ENCODE data around the gene NPPA. TPM values are rescaled to one million over a fixed set of nuclear protein-coding genes. Genes with fewer than 3 reads are reported as not detected.
"Not testable (repeated sequence)": the region's sequence is repeated elsewhere in the genome, so short reads cannot be mapped to it uniquely, and the experiment has no call there.

The NPPA gene
- total RNA-seq, 4 donors from 2014 or later, result not detected

DNA sequence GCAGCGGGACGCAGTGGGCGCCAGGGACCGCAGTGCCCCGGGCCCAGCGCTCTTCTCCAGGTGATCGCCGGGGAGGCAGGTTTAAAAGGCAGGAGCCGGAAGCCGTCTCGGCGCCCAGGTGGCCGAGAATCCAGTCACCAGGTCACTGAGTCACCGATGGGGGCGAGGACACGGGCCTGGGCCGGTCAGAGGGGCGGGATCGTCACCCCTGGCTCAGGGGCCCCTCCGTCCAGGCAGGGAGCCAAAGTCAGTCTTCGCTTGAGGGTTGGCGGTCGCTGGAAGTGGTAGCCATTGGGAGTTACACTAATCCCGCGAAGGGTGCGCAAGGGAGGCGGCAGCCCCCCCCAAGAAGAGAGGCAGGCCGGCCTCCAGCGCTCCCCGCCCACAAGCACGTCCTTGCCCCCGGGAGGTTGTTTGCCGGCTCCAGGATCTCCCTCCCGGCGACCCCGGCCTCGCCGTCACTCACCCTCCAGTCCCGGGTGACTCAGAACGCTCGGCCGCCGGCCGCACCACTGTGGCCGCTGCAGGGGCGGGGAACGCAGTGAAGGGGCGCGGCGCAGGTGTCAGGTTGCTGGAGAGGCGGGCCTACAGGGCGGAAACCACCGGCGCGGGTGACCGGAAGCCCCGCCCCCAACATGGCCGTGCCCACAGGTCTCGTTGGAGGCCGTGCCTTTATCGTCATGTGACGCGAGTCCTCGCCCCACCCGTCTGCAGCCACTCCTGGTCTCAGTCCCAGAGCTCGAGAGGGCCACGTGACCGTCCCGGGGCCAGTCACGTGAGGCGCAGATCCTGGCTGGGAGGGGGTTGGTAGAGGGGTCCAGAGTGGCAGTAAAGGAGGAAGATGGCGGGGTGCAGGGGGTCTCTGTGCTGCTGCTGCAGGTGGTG lies 41.9 kb downstream of the NPPA start, which contains the start of the genes CLCN6 and MTHFR:
CLCN6 (plus strand) TSS at position 770 of the 885 bp plus-strand sequence; CDS start at position 842, 72 bp downstream.
MTHFR (minus strand) TSS at position 543 of the 885 bp plus-strand sequence. CDS start 2,848 bp downstream, outside the sequence.
- Histone ChIP-seq H3K9me3 (no peaks in the 10 kb centered on the region), H3K36me3 (peaks cover 25% of the 10 kb centered on the region), H3K4me3 (peak within 1 kb of the TSS; percentile 76), H3K27me3 (no peaks in the 10 kb centered on the region), H3K4me1 (peaks cover 62% of the 10 kb centered on the region), H3K27ac (peak within 1 kb of the TSS; percentile 97)
- 0% methylated on average over 14 of the region's 72 CpGs for WGBS
- TF ChIP-seq, protein P1, sequence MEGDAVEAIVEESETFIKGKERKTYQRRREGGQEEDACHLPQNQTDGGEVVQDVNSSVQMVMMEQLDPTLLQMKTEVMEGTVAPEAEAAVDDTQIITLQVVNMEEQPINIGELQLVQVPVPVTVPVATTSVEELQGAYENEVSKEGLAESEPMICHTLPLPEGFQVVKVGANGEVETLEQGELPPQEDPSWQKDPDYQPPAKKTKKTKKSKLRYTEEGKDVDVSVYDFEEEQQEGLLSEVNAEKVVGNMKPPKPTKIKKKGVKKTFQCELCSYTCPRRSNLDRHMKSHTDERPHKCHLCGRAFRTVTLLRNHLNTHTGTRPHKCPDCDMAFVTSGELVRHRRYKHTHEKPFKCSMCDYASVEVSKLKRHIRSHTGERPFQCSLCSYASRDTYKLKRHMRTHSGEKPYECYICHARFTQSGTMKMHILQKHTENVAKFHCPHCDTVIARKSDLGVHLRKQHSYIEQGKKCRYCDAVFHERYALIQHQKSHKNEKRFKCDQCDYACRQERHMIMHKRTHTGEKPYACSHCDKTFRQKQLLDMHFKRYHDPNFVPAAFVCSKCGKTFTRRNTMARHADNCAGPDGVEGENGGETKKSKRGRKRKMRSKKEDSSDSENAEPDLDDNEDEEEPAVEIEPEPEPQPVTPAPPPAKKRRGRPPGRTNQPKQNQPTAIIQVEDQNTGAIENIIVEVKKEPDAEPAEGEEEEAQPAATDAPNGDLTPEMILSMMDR (IDR thresholded peaks at IDR 0.05), result no peak
- TF ChIP-seq EP300 (IDR thresholded peaks at IDR 0.05) (no peak), POLR2AphosphoS5 (IDR thresholded peaks at IDR 0.05) (peak; percentile 15 to 93 (median 66)), POLR2A (IDR thresholded peaks at IDR 0.05) (peak; percentile 70 to 83)
- DNase-seq (ENCODE audit: low spot score in 2 of 2), result peak; percentile 100

DNA sequence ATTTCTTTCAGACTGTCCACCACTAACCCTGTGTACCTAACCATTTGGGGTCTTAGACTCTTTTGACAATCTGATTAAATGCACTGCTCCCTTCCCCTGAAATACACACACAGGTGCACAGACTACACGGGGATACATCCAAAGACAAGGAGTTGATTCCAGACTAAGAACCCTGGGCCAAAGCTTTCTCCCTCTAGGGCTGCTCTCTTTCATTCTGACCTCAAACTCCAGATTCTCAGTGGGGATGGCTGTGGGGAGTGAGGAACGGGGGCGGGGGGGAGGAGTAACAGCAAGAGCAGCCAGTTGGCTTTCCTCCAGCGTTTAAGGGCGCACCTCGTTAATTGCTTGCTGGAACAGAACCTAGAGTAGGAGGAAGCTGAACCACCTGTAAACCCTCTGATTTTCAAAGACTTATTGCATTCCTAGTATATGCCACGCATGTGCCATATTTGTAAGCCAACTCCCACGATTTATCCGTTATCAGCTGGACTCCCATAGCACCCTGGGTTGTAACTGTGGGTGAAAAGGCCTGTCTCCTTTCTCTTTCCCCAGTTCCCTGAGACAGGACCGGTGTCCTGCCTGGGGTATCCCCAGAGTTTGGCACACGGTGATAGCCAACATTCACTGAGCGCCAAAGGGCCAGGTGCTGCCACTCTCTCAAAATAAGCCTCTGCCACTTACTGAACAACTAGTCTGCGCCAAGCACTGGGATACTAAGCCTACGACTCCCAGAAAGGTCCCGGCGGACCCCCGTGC lies 42.7 kb downstream of the NPPA start:
- peak overlapping the region; percentile 76 for H3K4me3 ChIP-seq
- no peak for TF ChIP-seq POLR2A (IDR thresholded peaks at IDR 0.05)
- TF ChIP-seq, protein P1 (IDR thresholded peaks at IDR 0.05), result no peak
- TF ChIP-seq EP300 (IDR thresholded peaks at IDR 0.05), result no peak
- TF ChIP-seq POLR2AphosphoS5 (IDR thresholded peaks at IDR 0.05), result no peak
- no peaks in the 10 kb centered on the region for H3K27me3 ChIP-seq
- H3K4me1 ChIP-seq, result peaks cover 68% of the 10 kb centered on the region
- peak in 1 of 2 donors; percentile 76 for DNase-seq (ENCODE audit: low spot score in 2 of 2)
- H3K27ac ChIP-seq, result peak overlapping the region; percentile 97
- H3K9me3 ChIP-seq, result no peaks in the 10 kb centered on the region
- 1% methylated on average over 11 of the region's 17 CpGs for WGBS
- peaks cover 26% of the 10 kb centered on the region for H3K36me3 ChIP-seq

DNA sequence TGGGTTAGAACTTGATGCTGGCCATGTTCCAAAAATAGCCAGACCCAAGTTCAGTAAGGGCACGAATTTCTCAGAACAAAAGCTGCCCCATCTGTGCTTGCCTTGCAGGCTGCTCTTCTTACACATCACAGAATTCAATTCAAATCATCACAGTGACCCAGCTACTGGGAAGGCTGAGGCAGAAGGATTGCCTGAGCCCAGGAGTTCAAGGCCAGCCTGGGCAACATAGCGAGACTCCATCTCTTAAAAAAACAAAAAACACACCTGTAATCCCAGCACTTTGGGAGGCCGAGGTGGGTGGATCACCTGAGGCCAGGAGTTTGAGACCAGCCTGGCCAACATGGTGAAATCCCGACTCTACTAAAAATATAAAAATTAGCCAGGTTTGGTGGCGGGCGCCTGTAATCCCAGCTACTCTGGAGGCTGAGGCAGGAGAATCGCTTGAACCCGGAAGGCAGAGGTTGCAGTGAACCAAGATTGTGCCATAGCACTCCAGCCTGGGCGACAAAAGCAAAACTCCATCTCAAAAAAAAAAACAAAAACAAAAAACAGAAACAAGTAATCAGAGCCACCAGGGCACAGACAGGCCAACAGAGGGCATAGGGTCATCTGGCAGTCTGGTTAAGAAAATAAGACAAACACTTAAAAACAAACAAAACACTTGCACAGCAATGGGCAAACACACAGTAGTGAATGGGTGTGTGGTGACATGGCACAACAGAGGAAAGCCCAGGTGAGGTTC lies 43.5 kb downstream of the NPPA start:
- Histone ChIP-seq H3K27ac (peak overlapping the region; percentile 97), H3K36me3 (peaks cover 27% of the 10 kb centered on the region), H3K4me3 (peak overlapping the region; percentile 76), H3K4me1 (peaks cover 68% of the 10 kb centered on the region)
- DNase-seq (ENCODE audit: low spot score in 2 of 2), result peak in 1 of 2 donors; percentile 46
- H3K9me3 ChIP-seq, H3K27me3 ChIP-seq: not testable (repeated sequence)
- 69% methylated on average over 9 of the region's 9 CpGs for WGBS

DNA sequence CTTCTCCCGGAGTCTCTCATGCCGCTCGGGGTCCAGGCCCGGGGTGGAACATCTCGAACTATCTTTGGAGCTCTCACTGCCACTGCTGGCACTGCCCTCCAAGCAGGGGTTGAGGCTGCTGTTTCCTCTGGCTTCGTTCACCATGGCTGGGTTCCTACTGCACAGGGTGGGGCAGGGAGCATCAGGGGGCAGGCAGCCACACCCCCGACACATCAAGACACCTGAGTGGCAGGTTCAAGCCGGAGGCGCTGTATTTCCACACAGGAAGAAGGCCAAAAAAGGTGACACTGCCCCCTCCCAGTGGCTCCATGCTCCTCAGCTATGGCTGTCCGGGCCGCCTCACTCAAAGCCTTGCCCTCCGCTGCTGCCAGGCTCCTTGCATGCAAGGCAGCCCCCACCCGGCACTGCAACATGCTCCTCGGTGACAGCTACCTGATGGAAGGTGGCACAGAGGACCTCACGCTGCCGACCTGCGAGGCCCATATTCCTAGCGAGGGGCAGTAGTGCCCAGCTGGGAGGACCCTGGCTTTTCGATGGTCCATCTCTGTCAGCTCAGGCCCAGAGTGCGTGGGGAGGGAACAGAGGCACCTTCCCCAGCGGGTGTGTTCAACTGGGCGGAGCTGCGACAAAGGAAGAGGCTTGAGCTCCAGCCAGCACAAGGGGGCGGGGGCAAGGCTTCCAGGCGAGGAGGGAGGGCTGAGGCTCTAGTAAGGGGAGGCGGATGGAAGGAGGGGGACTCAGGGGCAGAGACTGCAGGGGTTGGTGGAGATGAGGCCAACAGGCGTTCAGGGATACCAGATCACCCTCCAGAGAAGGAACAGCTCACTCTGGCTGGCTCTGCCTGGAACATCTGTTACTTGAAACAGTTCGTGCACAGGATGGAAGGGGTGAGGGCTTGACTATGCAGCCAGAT lies 44.4 kb downstream of the NPPA start:
- Histone ChIP-seq H3K27ac (peak overlapping the region; percentile 97), H3K27me3 (no peaks in the 10 kb centered on the region), H3K36me3 (peaks cover 33% of the 10 kb centered on the region), H3K9me3 (no peaks in the 10 kb centered on the region), H3K4me1 (peaks cover 65% of the 10 kb centered on the region), H3K4me3 (peak overlapping the region; percentile 76)
- peak; percentile 94 to 96 for DNase-seq (ENCODE audit: low spot score in 2 of 2)
- TF ChIP-seq, protein P1 (IDR thresholded peaks at IDR 0.05), result no peak
- TF ChIP-seq EP300 (IDR thresholded peaks at IDR 0.05) (no peak), POLR2AphosphoS5 (IDR thresholded peaks at IDR 0.05) (peak in 2 of 3 donors; percentile 26 to 33), POLR2A (IDR thresholded peaks at IDR 0.05) (peak in 1 of 2 donors; percentile 22)
- WGBS, result 5% methylated on average over 26 of the region's 28 CpGs

Data from suprapubic skin (tissue), 4 donors.